ENCODE measurements around the gene CYTH2. TPM values are rescaled to one million over a fixed set of nuclear protein-coding genes. Genes with fewer than 3 reads are reported as not detected.

The CYTH2 gene
- total RNA-seq, 1 donor from 2014 or later, result 75.2 TPM

DNA sequence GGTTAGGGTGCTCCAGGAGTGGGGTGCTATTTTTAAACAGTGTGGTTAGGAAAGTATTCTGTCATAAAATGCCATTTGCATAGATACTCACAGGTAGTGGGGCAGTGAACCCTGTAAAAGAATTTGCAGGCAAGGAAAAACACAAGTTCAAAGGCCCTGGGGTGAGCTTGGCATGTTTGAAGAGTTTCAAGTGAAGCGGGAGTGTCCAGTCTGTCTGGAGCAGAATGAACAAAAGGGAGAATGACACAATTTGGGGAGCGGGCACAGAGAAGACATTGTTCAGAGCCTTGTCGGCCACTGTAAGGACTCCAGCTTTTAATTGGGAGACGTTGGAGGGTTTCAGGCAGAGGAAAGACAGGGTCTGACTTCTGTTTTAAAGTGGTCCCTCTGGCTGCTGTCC is 20.6 kb upstream of the CYTH2 start:
- no peak overlapping the region for H3K27ac ChIP-seq
- peaks cover 65% of the 10 kb centered on the region for H3K36me3 ChIP-seq
- peaks cover 8% of the 10 kb centered on the region for H3K27me3 ChIP-seq (ENCODE audit: low read depth)
- no peak overlapping the region for H3K4me3 ChIP-seq
- no peak for ATAC-seq
- DNase-seq, result no peak
- peaks cover 31% of the 10 kb centered on the region for H3K4me1 ChIP-seq
- intact Hi-C loops (cut with DNase I), result no loop called here
- no peaks in the 10 kb centered on the region for H3K9me3 ChIP-seq
- TF ChIP-seq, protein P1, sequence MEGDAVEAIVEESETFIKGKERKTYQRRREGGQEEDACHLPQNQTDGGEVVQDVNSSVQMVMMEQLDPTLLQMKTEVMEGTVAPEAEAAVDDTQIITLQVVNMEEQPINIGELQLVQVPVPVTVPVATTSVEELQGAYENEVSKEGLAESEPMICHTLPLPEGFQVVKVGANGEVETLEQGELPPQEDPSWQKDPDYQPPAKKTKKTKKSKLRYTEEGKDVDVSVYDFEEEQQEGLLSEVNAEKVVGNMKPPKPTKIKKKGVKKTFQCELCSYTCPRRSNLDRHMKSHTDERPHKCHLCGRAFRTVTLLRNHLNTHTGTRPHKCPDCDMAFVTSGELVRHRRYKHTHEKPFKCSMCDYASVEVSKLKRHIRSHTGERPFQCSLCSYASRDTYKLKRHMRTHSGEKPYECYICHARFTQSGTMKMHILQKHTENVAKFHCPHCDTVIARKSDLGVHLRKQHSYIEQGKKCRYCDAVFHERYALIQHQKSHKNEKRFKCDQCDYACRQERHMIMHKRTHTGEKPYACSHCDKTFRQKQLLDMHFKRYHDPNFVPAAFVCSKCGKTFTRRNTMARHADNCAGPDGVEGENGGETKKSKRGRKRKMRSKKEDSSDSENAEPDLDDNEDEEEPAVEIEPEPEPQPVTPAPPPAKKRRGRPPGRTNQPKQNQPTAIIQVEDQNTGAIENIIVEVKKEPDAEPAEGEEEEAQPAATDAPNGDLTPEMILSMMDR (IDR thresholded peaks at IDR 0.05), result no peak

DNA sequence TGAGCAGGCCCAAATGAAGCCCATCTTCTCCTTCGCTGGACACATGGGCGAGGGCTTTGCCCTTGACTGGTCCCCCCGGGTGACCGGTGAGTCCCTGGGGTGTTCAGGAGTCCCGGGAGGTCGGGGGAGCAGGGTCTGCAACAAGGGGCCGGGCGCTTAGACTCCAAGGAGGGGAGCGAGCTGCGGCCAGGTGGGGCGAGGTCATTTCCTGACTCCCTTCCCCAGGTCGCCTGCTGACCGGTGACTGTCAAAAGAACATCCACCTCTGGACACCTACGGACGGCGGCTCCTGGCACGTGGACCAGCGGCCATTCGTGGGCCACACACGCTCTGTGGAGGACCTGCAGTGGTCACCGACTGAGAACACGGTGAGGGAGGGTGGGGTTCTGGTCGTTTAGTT is 18.7 kb upstream of the CYTH2 start:
- Histone ChIP-seq H3K4me1 (peaks cover 13% of the 10 kb centered on the region), H3K27ac (no peak overlapping the region), H3K36me3 (peaks cover 78% of the 10 kb centered on the region), H3K4me3 (no peak overlapping the region), H3K27me3 (ENCODE audit: low read depth) (no peaks in the 10 kb centered on the region), H3K9me3 (no peaks in the 10 kb centered on the region)
- intact Hi-C loops (cut with DNase I), result no loop called here
- ATAC-seq (no peak), DNase-seq (no peak)
- TF ChIP-seq, protein P1 (IDR thresholded peaks at IDR 0.05), result no peak

DNA sequence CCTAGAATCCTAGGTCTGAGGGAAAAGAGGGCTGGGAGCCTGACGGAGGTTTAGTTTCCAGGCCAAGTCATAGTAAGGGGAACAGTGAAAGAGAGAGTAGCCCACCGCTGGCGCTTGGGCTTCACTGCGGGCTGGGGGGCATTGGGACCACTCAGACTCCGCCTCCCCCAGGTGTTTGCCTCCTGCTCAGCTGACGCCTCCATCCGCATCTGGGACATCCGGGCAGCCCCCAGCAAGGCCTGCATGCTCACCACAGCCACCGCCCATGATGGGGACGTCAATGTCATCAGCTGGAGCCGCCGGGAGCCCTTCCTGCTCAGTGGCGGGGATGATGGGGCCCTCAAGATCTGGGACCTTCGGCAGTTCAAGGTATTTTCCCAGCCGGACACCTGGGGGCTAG is 18.3 kb upstream of the CYTH2 start:
- Histone ChIP-seq H3K36me3 (peaks cover 82% of the 10 kb centered on the region), H3K9me3 (no peaks in the 10 kb centered on the region), H3K4me3 (no peak overlapping the region), H3K4me1 (peaks cover 12% of the 10 kb centered on the region), H3K27ac (no peak overlapping the region), H3K27me3 (ENCODE audit: low read depth) (no peaks in the 10 kb centered on the region)
- no peak for DNase-seq
- TF ChIP-seq, protein P1 (IDR thresholded peaks at IDR 0.05), result no peak
- no peak for ATAC-seq
- intact Hi-C loops (cut with DNase I), result no loop called here

DNA sequence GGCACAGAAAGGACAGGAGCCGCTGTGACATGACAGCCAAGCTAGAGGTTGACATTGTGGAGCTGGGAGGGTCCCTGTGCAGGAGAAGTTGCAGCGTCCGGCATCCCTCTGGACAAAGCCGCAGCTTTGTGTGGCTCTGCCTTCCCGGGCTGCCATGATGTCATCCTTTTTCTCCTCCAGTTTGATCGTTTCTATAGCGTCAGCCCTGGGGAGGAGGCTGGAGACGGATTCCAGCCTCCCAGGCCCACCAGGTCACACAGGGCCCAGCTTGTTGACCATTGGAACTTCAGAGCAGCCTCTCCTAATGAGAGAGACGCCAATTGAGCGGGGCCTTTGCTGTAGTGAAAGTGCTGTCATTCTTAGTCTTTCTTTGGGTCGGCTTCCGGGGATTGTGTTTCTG is 17.5 kb upstream of the CYTH2 start:
- Histone ChIP-seq H3K9me3 (no peaks in the 10 kb centered on the region), H3K27ac (no peak overlapping the region), H3K4me3 (no peak overlapping the region), H3K36me3 (peaks cover 90% of the 10 kb centered on the region), H3K4me1 (peaks cover 6% of the 10 kb centered on the region), H3K27me3 (ENCODE audit: low read depth) (no peaks in the 10 kb centered on the region)
- intact Hi-C loops (cut with DNase I), result no loop called here
- ATAC-seq (no peak), DNase-seq (no peak)
- TF ChIP-seq, protein P1 (IDR thresholded peaks at IDR 0.05), result no peak

DNA sequence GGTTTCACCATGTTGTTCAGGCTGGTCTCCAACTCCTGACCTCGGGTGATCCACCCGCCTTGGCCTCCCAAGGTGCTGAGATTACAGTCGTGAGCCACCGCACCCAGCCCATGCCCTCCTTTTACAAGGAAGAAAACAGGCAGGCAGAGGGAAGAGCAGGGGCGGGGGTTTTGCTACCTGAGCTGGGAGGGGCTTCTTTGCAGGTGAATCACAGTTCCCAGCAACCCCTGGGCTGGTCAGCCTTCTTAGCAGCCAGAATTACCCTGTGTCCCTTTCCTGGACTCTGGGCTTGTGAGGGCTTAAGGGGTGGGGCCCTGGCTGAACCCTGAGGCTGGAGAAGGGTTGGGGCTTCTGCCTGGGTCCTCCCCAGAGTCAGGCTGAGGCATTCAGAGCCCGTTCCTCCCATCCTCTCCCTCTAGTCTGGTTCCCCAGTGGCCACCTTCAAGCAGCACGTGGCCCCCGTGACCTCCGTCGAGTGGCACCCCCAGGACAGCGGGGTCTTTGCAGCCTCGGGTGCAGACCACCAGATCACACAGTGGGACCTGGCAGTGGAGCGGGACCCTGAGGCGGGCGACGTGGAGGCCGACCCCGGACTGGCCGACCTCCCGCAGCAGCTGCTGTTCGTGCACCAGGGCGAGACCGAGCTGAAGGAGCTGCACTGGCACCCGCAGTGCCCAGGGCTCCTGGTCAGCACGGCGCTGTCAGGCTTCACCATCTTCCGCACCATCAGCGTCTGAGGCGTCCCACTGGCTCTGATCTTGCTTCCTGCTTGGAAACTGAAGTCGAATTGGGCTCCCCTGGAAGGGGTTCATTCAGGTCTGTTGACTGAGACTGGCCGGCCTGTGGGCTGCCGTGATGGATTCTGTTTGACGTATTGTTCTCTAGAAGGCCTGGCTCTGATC is 16.6 kb upstream of the CYTH2 start:
- ATAC-seq (no peak), DNase-seq (peak; percentile 38)
- TF ChIP-seq, protein P1 (IDR thresholded peaks at IDR 0.05), result no peak
- Histone ChIP-seq H3K9me3 (no peaks in the 10 kb centered on the region), H3K4me1 (no peaks in the 10 kb centered on the region), H3K27me3 (ENCODE audit: low read depth) (no peaks in the 10 kb centered on the region), H3K4me3 (no peak overlapping the region), H3K27ac (no peak overlapping the region), H3K36me3 (peaks cover 92% of the 10 kb centered on the region)
- intact Hi-C loops (cut with DNase I), result no loop called here
